RWPE2 (cell line): ENCODE data around the gene ZBTB5.

Experiments used
- ATAC-seq: fragments of 200-7000 bp; cut with Tn5 transposase; 3 replicates; pipeline ENCODE4 v1.9.1; 2021; ENCODE audit warnings: low read depth
- DNase-seq: peaks from one replicate; pipeline ENCODE4 v3.0.0-alpha.2; 2020; ENCODE audit warnings: low spot score
- H3K27ac ChIP-seq: fragments of 450-650 bp; 2 replicates; pipeline ENCODE4 v1.5.1; 2017; ENCODE audit warnings: mild to moderate bottlenecking; ENCODE audit not compliant: poor library complexity, severe bottlenecking
- H3K27me3 ChIP-seq: fragments of 250-450 bp; sonication (Bioruptor Pico); 2 replicates; pipeline ENCODE4 v1.5.1; 2021; ENCODE audit warnings: mild to moderate bottlenecking, moderate library complexity; ENCODE audit not compliant: insufficient read depth, poor library complexity, severe bottlenecking
- H3K36me3 ChIP-seq: fragments of 250-450 bp; sonication (Bioruptor Pico); 2 replicates; pipeline ENCODE4 v1.5.1; 2020; ENCODE audit warnings: low read depth, mild to moderate bottlenecking, moderate library complexity
- H3K4me1 ChIP-seq: fragments of 250-450 bp; sonication (Bioruptor Pico); 2 replicates; pipeline ENCODE4 v1.5.1; 2021; ENCODE audit warnings: mild to moderate bottlenecking, moderate library complexity; ENCODE audit not compliant: insufficient read depth, poor library complexity, severe bottlenecking
- H3K4me3 ChIP-seq: fragments of 250-450 bp; sonication (Bioruptor Pico); 2 replicates; pipeline ENCODE4 v1.5.1; 2021; ENCODE audit warnings: mild to moderate bottlenecking, moderate library complexity; ENCODE audit not compliant: severe bottlenecking
- H3K9me3 ChIP-seq: fragments of 250-450 bp; sonication (Bioruptor Pico); 2 replicates; pipeline ENCODE4 v1.5.1; 2021; ENCODE audit warnings: mild to moderate bottlenecking, moderate library complexity; ENCODE audit not compliant: severe bottlenecking
- TF ChIP-seq, protein P1 (sequence below): fragments of 450-650 bp; IDR thresholded peaks from one replicate; pipeline ENCODE4 v1.5.1; 2017; ENCODE audit warnings: mild to moderate bottlenecking, moderate library complexity; ENCODE audit not compliant: poor library complexity, severe bottlenecking

Gene ZBTB5

DNA sequence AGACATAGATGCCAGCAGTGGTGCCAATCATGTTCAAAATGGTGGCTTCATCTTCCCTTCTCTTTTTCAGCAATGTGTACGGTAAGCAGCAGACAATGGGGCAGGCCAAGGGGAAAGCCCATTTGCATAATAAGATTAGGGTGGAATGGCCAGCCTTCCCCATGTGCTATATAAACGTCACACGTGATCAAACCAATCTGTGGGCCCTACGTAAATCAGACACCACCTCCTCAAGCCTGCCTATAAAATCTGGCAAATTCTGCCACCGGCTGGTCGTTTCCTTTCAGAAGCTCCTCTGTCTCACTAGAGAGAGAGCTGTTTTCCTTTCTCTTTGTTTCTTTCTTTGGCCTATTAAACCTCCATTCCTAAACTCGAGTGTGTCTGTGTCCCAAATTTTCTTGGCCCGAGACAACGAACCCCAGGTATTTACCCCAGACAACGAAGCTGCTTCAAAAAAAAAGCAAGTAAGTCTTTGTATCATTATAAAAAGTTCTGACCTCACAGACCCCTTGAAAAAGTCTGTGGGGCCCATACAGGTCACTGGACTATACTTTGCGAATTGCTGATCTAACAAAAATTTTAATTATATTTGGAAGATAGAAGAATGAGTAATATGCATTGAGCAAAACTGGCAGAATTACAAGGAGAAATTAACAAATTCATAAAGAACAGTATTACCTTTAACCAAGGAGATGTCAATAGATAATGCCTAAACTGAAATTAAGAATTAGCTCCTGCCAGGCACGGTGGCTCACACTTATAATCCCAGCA lies 15.2 kb downstream of the ZBTB5 start:
- no peak overlapping the region for H3K27ac ChIP-seq
- no peak for DNase-seq
- H3K36me3 ChIP-seq = peaks cover 32% of the 10 kb centered on the region
- H3K4me1 ChIP-seq = peaks cover 16% of the 10 kb centered on the region
- TF ChIP-seq, protein P1, sequence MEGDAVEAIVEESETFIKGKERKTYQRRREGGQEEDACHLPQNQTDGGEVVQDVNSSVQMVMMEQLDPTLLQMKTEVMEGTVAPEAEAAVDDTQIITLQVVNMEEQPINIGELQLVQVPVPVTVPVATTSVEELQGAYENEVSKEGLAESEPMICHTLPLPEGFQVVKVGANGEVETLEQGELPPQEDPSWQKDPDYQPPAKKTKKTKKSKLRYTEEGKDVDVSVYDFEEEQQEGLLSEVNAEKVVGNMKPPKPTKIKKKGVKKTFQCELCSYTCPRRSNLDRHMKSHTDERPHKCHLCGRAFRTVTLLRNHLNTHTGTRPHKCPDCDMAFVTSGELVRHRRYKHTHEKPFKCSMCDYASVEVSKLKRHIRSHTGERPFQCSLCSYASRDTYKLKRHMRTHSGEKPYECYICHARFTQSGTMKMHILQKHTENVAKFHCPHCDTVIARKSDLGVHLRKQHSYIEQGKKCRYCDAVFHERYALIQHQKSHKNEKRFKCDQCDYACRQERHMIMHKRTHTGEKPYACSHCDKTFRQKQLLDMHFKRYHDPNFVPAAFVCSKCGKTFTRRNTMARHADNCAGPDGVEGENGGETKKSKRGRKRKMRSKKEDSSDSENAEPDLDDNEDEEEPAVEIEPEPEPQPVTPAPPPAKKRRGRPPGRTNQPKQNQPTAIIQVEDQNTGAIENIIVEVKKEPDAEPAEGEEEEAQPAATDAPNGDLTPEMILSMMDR = no peak
- H3K4me3 ChIP-seq = no peak overlapping the region
- no peaks in the 10 kb centered on the region for H3K27me3 ChIP-seq
- H3K9me3 ChIP-seq = no peaks in the 10 kb centered on the region
- no peak for ATAC-seq

DNA sequence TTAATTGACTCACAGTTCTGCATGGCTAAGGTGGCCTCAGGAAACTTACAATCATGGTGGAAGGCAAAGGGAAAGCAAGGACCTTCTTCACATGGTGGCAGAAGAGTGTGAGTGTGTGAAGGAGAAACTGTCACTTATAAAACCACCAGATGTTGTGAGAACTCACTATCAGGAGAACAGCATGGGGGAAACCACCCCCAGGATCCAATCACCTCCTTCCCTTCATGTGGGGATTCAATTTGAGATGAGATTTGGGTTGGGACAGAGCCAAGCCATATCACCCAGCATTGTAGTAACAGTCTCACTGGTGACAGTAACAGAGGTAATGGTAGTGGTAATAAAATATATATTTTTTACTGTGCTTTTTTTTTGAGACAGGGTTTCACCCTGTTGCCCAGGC lies 18.1 kb downstream of the ZBTB5 start:
- H3K27ac ChIP-seq = no peak overlapping the region
- TF ChIP-seq, protein P1 = no peak
- H3K27me3 ChIP-seq = no peaks in the 10 kb centered on the region
- no peaks in the 10 kb centered on the region for H3K9me3 ChIP-seq
- H3K4me3 ChIP-seq = no peak overlapping the region
- DNase-seq (no peak), ATAC-seq (no peak)
- H3K4me1 ChIP-seq = no peaks in the 10 kb centered on the region
- peaks cover 46% of the 10 kb centered on the region for H3K36me3 ChIP-seq

DNA sequence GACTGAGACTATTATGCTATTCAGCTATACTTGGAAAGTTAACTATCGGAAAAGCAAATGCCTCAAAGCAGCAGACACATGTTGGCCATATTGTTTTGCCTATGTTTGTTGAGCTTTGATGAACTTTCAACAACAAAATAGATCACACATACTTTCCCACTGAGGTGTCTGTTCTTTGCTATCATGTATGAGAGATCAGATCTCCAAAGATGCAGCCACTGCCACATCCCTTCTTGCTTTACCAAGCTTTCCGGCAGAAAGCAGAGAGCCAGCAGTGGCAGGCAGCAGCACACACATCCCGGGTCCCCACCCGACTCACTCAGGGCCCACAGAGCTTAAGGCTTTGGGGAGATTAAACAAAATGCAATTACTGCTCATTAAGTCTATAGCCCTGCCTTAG lies 18.8 kb downstream of the ZBTB5 start:
- Histone ChIP-seq H3K4me3 (no peak overlapping the region), H3K27me3 (no peaks in the 10 kb centered on the region), H3K36me3 (peaks cover 50% of the 10 kb centered on the region), H3K27ac (no peak overlapping the region), H3K9me3 (no peaks in the 10 kb centered on the region), H3K4me1 (no peaks in the 10 kb centered on the region)
- TF ChIP-seq, protein P1 = no peak
- DNase-seq (no peak), ATAC-seq (no peak)

DNA sequence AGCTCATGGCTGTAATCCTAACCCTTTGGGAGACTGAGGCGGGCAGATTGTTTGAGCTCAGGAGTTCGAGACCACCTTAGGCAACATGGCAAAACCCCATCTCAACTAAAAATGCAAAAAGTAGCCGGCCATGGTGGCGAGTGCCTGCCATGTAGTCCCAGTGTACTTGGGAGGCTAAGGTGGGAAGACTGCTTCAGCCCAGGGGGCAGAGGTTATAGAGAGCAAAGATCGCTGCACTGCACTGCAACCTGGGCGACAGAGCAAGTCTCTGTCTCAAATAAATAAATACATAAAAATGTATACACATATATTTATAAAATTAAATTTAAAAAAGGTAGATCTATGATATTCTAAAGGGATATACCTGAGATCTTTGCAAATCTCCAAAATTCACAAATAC lies 19.4 kb downstream of the ZBTB5 start:
- H3K4me3 ChIP-seq = no peak overlapping the region
- TF ChIP-seq, protein P1 = no peak
- H3K27ac ChIP-seq = no peak overlapping the region
- H3K4me1 ChIP-seq = no peaks in the 10 kb centered on the region
- ATAC-seq (no peak), DNase-seq (no peak)
- no peaks in the 10 kb centered on the region for H3K9me3 ChIP-seq
- H3K27me3 ChIP-seq = no peaks in the 10 kb centered on the region
- H3K36me3 ChIP-seq = peaks cover 52% of the 10 kb centered on the region

DNA sequence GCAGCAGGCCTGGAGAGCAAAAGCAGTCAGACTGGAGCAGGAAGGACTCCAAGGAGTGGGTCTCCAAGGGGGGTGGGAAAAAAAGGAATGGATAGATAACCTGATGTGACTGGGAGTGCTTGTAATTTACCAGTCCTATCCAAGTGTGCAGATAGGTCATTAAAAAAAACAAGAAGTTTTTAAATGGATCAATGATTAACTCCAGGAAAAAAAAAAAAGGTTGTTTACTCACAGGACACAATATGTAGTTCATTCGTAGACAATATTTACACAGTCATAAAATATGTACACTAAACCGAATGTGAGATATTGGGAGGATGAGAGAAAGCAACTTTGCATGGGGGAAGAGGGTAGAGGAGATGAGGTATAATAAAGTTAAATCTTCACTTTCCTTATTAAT lies 20.4 kb downstream of the ZBTB5 start:
- DNase-seq (no peak), ATAC-seq (no peak)
- no peak overlapping the region for H3K27ac ChIP-seq
- H3K4me3 ChIP-seq = no peak overlapping the region
- TF ChIP-seq, protein P1 = no peak
- H3K4me1 ChIP-seq = no peaks in the 10 kb centered on the region
- H3K9me3 ChIP-seq = no peaks in the 10 kb centered on the region
- H3K27me3 ChIP-seq = no peaks in the 10 kb centered on the region
- H3K36me3 ChIP-seq = peaks cover 55% of the 10 kb centered on the region
